Cardiac muscle cell (in vitro differentiated cells and primary cell): ENCODE results near the gene RHOG. TPM values are rescaled to one million over a fixed set of nuclear protein-coding genes. Genes with fewer than 3 reads are reported as not detected.

Experiments used
- DNase-seq, 2 donors: peaks; one replicate each; pipeline versions ENCODE4 v3.0.0 to v3.0.0-alpha.2; 2010 to 2017; ENCODE audit warnings: low read depth in 1 of 2, low spot score in 1 of 2
- H3K27ac ChIP-seq: fragments of 200-600 bp; sonication (generic); 2 replicates; pipeline ENCODE4 v1.5.1; 2016
- H3K27me3 ChIP-seq: fragments of 200-600 bp; sonication (generic); 2 replicates; pipeline ENCODE4 v1.6.0; 2016; ENCODE audit warnings: control low read depth
- H3K36me3 ChIP-seq: fragments of 200-600 bp; sonication (generic); 2 replicates; pipeline ENCODE4 v1.5.1; 2016; ENCODE audit warnings: control low read depth
- H3K4me1 ChIP-seq: fragments of 200-600 bp; sonication (generic); 2 replicates; pipeline ENCODE4 v1.8.1; 2017; ENCODE audit warnings: low read depth, mild to moderate bottlenecking, mixed run types
- H3K4me3 ChIP-seq: fragments of 200-600 bp; sonication (generic); 2 replicates; pipeline ENCODE4 v1.5.1; 2016; ENCODE audit warnings: mild to moderate bottlenecking
- H3K9me3 ChIP-seq: fragments of 200-600 bp; sonication (generic); 2 replicates; pipeline ENCODE4 v1.5.1; 2017; ENCODE audit warnings: low read depth, mild to moderate bottlenecking, control low read depth
- CTCF ChIP-seq: IDR thresholded peaks from 2 replicates; pipeline ENCODE4 v1.5.1; 2012; ENCODE audit warnings: low read depth, mild to moderate bottlenecking, low read length
- polyA plus RNA-seq: library from polyadenylated mRNA; unstranded; fragments of >200 nt; fragmentation: Nextera tagmentation; extraction: Ambion mirVana; gene quantifications from 2 replicates; pipeline ENCODE4 v1.2.1, GENCODE V29; 2016
- total RNA-seq: library from RNA; depleted of rRNA; stranded (reverse); fragments of >200 nt; gene quantifications from 2 replicates; pipeline ENCODE4 v1.2.3, GENCODE V29; 2016

RHOG gene
- total and polyA plus RNA-seq, 2 experiments from 2014 or later: 29.2 to 39.1 TPM

DNA sequence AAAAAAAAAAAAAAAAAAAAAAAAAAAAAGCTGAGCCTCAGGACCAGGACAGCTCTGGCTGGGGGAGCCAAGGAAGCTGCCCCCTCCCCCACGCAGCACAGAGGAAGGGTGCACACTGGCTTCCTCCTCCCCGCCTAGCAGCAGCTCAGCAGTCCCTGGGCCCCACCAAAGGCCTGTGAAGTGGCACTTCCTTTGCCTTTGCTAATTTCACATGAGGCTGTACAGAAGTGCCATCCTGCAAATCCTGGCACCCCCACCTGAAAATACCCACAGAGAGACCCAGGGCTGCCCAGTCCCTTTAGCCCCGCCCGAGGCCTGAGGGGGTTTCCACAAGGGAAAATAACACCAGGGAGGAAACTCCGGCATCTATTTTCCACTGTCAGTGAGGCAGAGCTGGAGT is 3.9 kb downstream of the RHOG start:
- no peak overlapping the region for H3K4me3 ChIP-seq
- no peaks in the 10 kb centered on the region for H3K36me3 ChIP-seq
- H3K27me3 ChIP-seq: no peaks in the 10 kb centered on the region
- H3K27ac ChIP-seq: no peak overlapping the region
- DNase-seq: no peak
- H3K4me1 ChIP-seq: peaks cover 11% of the 10 kb centered on the region
- no peaks in the 10 kb centered on the region for H3K9me3 ChIP-seq
- no peak for TF ChIP-seq CTCF

DNA sequence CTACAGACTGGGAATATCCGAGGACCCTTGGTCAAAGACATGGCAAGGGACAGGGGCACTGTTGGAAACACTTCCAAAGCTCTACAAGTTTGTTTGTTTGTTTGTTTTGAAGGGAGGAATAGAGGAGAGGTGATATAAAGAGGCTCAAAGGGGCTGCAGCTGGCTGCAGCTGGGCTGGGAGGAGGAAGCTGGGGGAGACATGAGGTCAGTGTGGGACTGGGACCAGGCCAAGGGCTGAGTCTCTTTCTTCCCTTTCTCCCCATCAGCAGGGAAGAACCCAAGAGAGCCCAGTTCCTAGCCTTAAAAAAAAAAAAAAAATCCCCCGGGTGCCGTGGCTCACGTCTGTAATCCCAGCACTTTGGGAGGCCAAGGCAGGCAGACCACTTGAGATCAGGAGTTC is 5.0 kb downstream of the RHOG start:
- Histone ChIP-seq H3K4me1 (peaks cover 17% of the 10 kb centered on the region), H3K27ac (no peak overlapping the region), H3K9me3 (no peaks in the 10 kb centered on the region), H3K27me3 (no peaks in the 10 kb centered on the region), H3K36me3 (no peaks in the 10 kb centered on the region), H3K4me3 (no peak overlapping the region)
- TF ChIP-seq CTCF: no peak
- no peak for DNase-seq

- H3K27ac ChIP-seq: no peak overlapping the region
- H3K36me3 ChIP-seq: no peaks in the 10 kb centered on the region
- no peak overlapping the region for H3K4me3 ChIP-seq
- no peaks in the 10 kb centered on the region for H3K9me3 ChIP-seq
- DNase-seq: peak in 1 of 2 donors; percentile 57
- H3K27me3 ChIP-seq: no peaks in the 10 kb centered on the region
- H3K4me1 ChIP-seq: peaks cover 17% of the 10 kb centered on the region
- TF ChIP-seq CTCF: no peak
Measured at GRCh38 chr11:3834664-3835461, 5.9 kb downstream of the RHOG start.

DNA sequence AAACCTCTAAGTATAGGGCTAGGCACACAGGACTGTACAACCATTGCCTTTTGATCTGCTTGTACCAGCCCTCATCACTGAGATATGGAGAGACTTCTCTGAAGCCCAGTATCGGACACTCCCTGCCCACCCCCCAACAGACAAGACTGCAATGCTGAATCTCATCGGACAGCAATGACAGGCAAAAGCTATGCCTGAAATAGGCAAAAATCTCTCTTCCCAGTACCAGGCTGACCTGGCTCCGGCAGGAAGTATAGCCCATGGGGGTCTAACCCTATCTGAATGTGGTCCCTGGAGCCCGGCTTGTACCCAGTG is 6.5 kb downstream of the RHOG start:
- no peak for TF ChIP-seq CTCF
- H3K36me3 ChIP-seq: no peaks in the 10 kb centered on the region
- no peak overlapping the region for H3K4me3 ChIP-seq
- no peaks in the 10 kb centered on the region for H3K9me3 ChIP-seq
- H3K27me3 ChIP-seq: no peaks in the 10 kb centered on the region
- peaks cover 17% of the 10 kb centered on the region for H3K4me1 ChIP-seq
- DNase-seq: no peak
- no peak overlapping the region for H3K27ac ChIP-seq

- no peak for DNase-seq
- no peak overlapping the region for H3K4me3 ChIP-seq
- H3K9me3 ChIP-seq: no peaks in the 10 kb centered on the region
- H3K4me1 ChIP-seq: peaks cover 17% of the 10 kb centered on the region
- TF ChIP-seq CTCF: no peak
- no peaks in the 10 kb centered on the region for H3K27me3 ChIP-seq
- no peak overlapping the region for H3K27ac ChIP-seq
- no peaks in the 10 kb centered on the region for H3K36me3 ChIP-seq
Measured at GRCh38 chr11:3833449-3833848, 7.3 kb downstream of the RHOG start.

GRCh38 chr11:3832816-3833215 is 7.9 kb downstream of the RHOG start:
- TF ChIP-seq CTCF: no peak

More at GRCh38 chr11:3832816-3833215, 7.9 kb downstream of the RHOG start:
- Histone ChIP-seq H3K36me3 (no peaks in the 10 kb centered on the region), H3K4me1 (peaks cover 17% of the 10 kb centered on the region), H3K9me3 (no peaks in the 10 kb centered on the region), H3K27ac (no peak overlapping the region), H3K27me3 (no peaks in the 10 kb centered on the region), H3K4me3 (no peak overlapping the region)
- no peak for DNase-seq
